Retina (tissue), 1 donor: ENCODE data around the gene MAST4.
"Not testable (repeated sequence)": the region's sequence is repeated elsewhere in the genome, so short reads cannot be mapped to it uniquely, and the experiment has no call there.

Experiments used
- DNase-seq: peaks from one replicate; pipeline ENCODE4 v3.0.0-alpha.2; 2016

Gene MAST4

GRCh38 chr5:66814146-66814991, 218.2 kb downstream of the MAST4 start:
- DNase-seq, result peak; percentile 36

- no peak for DNase-seq
These were observed 222.2 kb downstream of the MAST4 start for GRCh38 chr5:66818304-66818934.

- DNase-seq, result no peak
These were observed 222.7 kb downstream of the MAST4 start for GRCh38 chr5:66818935-66819328.

- DNase-seq, result no peak
These were observed 224.5 kb downstream of the MAST4 start for GRCh38 chr5:66820630-66821207.

- no peak for DNase-seq
These were observed 225.7 kb downstream of the MAST4 start for GRCh38 chr5:66821688-66822429.

GRCh38 chr5:66822906-66823305, 226.7 kb downstream of the MAST4 start:
- DNase-seq, result not testable (repeated sequence)

- DNase-seq, result no peak
These were observed 228.3 kb downstream of the MAST4 start for GRCh38 chr5:66824476-66824875.

GRCh38 chr5:66826263-66826662, 230.1 kb downstream of the MAST4 start:
- DNase-seq, result peak; percentile 4

GRCh38 chr5:66826696-66827095, 230.5 kb downstream of the MAST4 start:
- peak; percentile 4 for DNase-seq

GRCh38 chr5:66828046-66828547, 231.9 kb downstream of the MAST4 start:
- peak; percentile 78 for DNase-seq

GRCh38 chr5:66828548-66829357, 232.6 kb downstream of the MAST4 start:
- DNase-seq, result peak; percentile 85

GRCh38 chr5:66829358-66829674, 233.1 kb downstream of the MAST4 start:
- DNase-seq, result no peak

GRCh38 chr5:66829826-66830225, 233.6 kb downstream of the MAST4 start:
- no peak for DNase-seq

GRCh38 chr5:66830636-66831035, 234.4 kb downstream of the MAST4 start:
- DNase-seq, result no peak

GRCh38 chr5:66839636-66840185, 243.5 kb downstream of the MAST4 start:
- no peak for DNase-seq

GRCh38 chr5:66840511-66841013, 244.4 kb downstream of the MAST4 start:
- DNase-seq, result no peak

- no peak for DNase-seq
These were observed 245.1 kb downstream of the MAST4 start for GRCh38 chr5:66841264-66841663.

GRCh38 chr5:66842540-66842939, 246.3 kb downstream of the MAST4 start:
- no peak for DNase-seq

GRCh38 chr5:66843065-66843464, 246.9 kb downstream of the MAST4 start:
- peak; percentile 9 for DNase-seq

- DNase-seq, result no peak
These were observed 252.8 kb downstream of the MAST4 start for GRCh38 chr5:66848749-66849641.

GRCh38 chr5:66849803-66850202, 253.6 kb downstream of the MAST4 start:
- no peak for DNase-seq
